GM23338 (cell line): ENCODE results near the gene TMEM242. TPM values are rescaled to one million over a fixed set of nuclear protein-coding genes. Genes with fewer than 3 reads are reported as not detected.

Source experiments
- ATAC-seq: fragments of 200-7000 bp; cut with Tn5 transposase; 3 replicates; pipeline ENCODE4 v1.9.1; 2020
- DNase-seq: peaks from one replicate; pipeline ENCODE4 v3.0.0-alpha.2; 2015; ENCODE audit warnings: low spot score
- H2AFZ ChIP-seq: fragments of 200-600 bp; sonication (generic); 2 replicates; pipeline ENCODE4 v1.8.0; 2016; ENCODE audit warnings: antibody characterized with exemption, mild to moderate bottlenecking, moderate library complexity
- H3F3A ChIP-seq: fragments of 200-600 bp; sonication (generic); replicated peaks from 2 replicates; pipeline ENCODE4 v1.8.0; 2017; ENCODE audit warnings: antibody characterized with exemption, mixed run types, low read depth
- H3K27ac ChIP-seq: fragments of 200-600 bp; sonication (generic); 2 replicates; pipeline ENCODE4 v1.6.1; 2016; ENCODE audit warnings: low read depth
- H3K27me3 ChIP-seq: fragments of 200-600 bp; sonication (generic); 2 replicates; pipeline ENCODE4 v1.8.0; 2016; ENCODE audit warnings: mild to moderate bottlenecking, mixed run types, moderate library complexity; ENCODE audit not compliant: insufficient read depth
- H3K36me3 ChIP-seq: fragments of 200-600 bp; sonication (generic); 2 replicates; pipeline ENCODE4 v1.8.0; 2016; ENCODE audit warnings: mild to moderate bottlenecking; ENCODE audit not compliant: insufficient read depth
- H3K4me1 ChIP-seq: fragments of 200-600 bp; sonication (generic); 2 replicates; pipeline ENCODE4 v1.8.0; 2016; ENCODE audit warnings: mild to moderate bottlenecking, moderate library complexity; ENCODE audit not compliant: insufficient read depth
- H3K4me2 ChIP-seq: fragments of 200-600 bp; sonication (generic); 2 replicates; pipeline ENCODE4 v1.7.1; 2017; ENCODE audit warnings: mixed run types
- H3K4me3 ChIP-seq: fragments of 200-600 bp; sonication (generic); 2 replicates; pipeline ENCODE4 v1.6.1; 2016; ENCODE audit warnings: mixed run types
- H3K79me2 ChIP-seq: fragments of 200-600 bp; sonication (generic); replicated peaks from 2 replicates; pipeline ENCODE4 v1.8.0; 2017; ENCODE audit warnings: mild to moderate bottlenecking; ENCODE audit not compliant: insufficient read depth
- H3K9me2 ChIP-seq: fragments of 200-600 bp; sonication (generic); 2 replicates; pipeline ENCODE4 v1.8.0; 2017; ENCODE audit not compliant: insufficient read depth
- H4K20me1 ChIP-seq: fragments of 200-600 bp; sonication (generic); replicated peaks from 2 replicates; pipeline ENCODE4 v1.8.0; 2017; ENCODE audit warnings: mild to moderate bottlenecking; ENCODE audit not compliant: insufficient read depth
- H3K27ac Mint-ChIP-seq: 2 replicates; pipeline ENCODE4 v1.8.0; 2020; ENCODE audit warnings: inconsistent platforms, mild to moderate bottlenecking, moderate library complexity, mixed read lengths
- H3K27me3 Mint-ChIP-seq: 3 replicates; pipeline ENCODE4 v1.8.0; 2022; ENCODE audit warnings: low read depth, mild to moderate bottlenecking, moderate library complexity, mixed read lengths, inconsistent platforms; ENCODE audit not compliant: insufficient read depth, poor library complexity
- H3K36me3 Mint-ChIP-seq: 3 replicates; pipeline ENCODE4 v1.8.0; 2021; ENCODE audit warnings: low read depth, mild to moderate bottlenecking, inconsistent platforms, moderate library complexity, mixed read lengths
- H3K4me1 Mint-ChIP-seq: 3 replicates; pipeline ENCODE4 v1.8.0; 2020; ENCODE audit warnings: mild to moderate bottlenecking, inconsistent platforms, mixed read lengths
- H3K4me3 Mint-ChIP-seq: 3 replicates; pipeline ENCODE4 v1.8.0; 2021; ENCODE audit warnings: moderate library complexity, mild to moderate bottlenecking, inconsistent platforms, mixed read lengths
- H3K9me3 Mint-ChIP-seq: 3 replicates; pipeline ENCODE4 v1.8.0; 2020; ENCODE audit warnings: moderate library complexity, mild to moderate bottlenecking, inconsistent platforms, mixed read lengths
- CREB1 ChIP-seq: fragments of 250-450 bp; sonication (Bioruptor Pico); IDR thresholded peaks from 2 replicates; pipeline ENCODE4 v1.5.0; 2020; ENCODE audit warnings: low read depth, mild to moderate bottlenecking, moderate library complexity
- EZH2phosphoT487 ChIP-seq: fragments of 200-600 bp; sonication (generic); IDR thresholded peaks from one replicate; pipeline ENCODE4 v1.8.1; 2018; ENCODE audit warnings: antibody characterized with exemption; ENCODE audit not compliant: unreplicated experiment
- JUNB ChIP-seq: IDR thresholded peaks from one replicate; pipeline ENCODE4 v1.6.1; 2016; ENCODE audit warnings: antibody characterized with exemption; ENCODE audit not compliant: unreplicated experiment
- NANOG ChIP-seq: IDR thresholded peaks from 2 replicates; pipeline ENCODE4 v1.6.1; 2016; ENCODE audit warnings: antibody characterized with exemption, borderline replicate concordance
- POLR2AphosphoS5 ChIP-seq: IDR thresholded peaks from 2 replicates; pipeline ENCODE4 v1.6.1; 2016; ENCODE audit warnings: antibody characterized with exemption, low read depth
- REST ChIP-seq: IDR thresholded peaks from one replicate; pipeline ENCODE4 v1.6.1; 2018; ENCODE audit warnings: antibody characterized with exemption; ENCODE audit not compliant: unreplicated experiment
- STAT1 ChIP-seq: IDR thresholded peaks from one replicate; pipeline ENCODE4 v1.6.1; 2016; ENCODE audit warnings: antibody characterized with exemption; ENCODE audit not compliant: unreplicated experiment
- ZNF114 ChIP-seq: fragments of 250-450 bp; sonication (Bioruptor Pico); IDR thresholded peaks from 2 replicates; pipeline ENCODE4 v1.5.0; 2020; ENCODE audit warnings: mild to moderate bottlenecking, moderate library complexity
- ZNF462 ChIP-seq: fragments of 250-450 bp; sonication (Bioruptor Pico); IDR thresholded peaks from 2 replicates; pipeline ENCODE4 v1.5.0; 2020; ENCODE audit warnings: mild to moderate bottlenecking, moderate library complexity
- polyA plus RNA-seq: library from polyadenylated mRNA; unstranded; fragments of >200 nt; fragmentation: Nextera tagmentation; extraction: Ambion mirVana; gene quantifications from 2 replicates; pipeline ENCODE4 v1.2.1, GENCODE V29; 2016
- total RNA-seq: library from RNA; depleted of rRNA; stranded (reverse); fragments of >200 nt; shearing (Covaris generic); gene quantifications from 2 replicates; pipeline ENCODE4 v1.2.3, GENCODE V29; 2014
- TF ChIP-seq, protein P1 (sequence below), 2 experiments: fragments of 200-600 bp in 1 of 2; sonication (generic) in 1 of 2; conservative IDR thresholded peaks; 2 replicates each; pipeline versions ENCODE4 v1.5.1 to v1.6.1; 2016 to 2017; ENCODE audit warnings: antibody characterized with exemption in 2 of 2, low read depth in 2 of 2, mild to moderate bottlenecking in 2 of 2, moderate library complexity in 1 of 2

TMEM242 gene
- total and polyA plus RNA-seq, 2 experiments from 2014 or later = 3.7 to 9.7 TPM

- Histone ChIP-seq H2AFZ (no peak overlapping the region; the same call in 1 of the 2 replicates), H3K27me3 (no peaks in the 10 kb centered on the region), H4K20me1 (peaks cover 3% of the 10 kb centered on the region), H3F3A (no peaks in the 10 kb centered on the region), H3K79me2 (peaks cover 21% of the 10 kb centered on the region), H3K9me2 (no peaks in the 10 kb centered on the region), H3K36me3 (peaks cover 9% of the 10 kb centered on the region; the same call in 1 of the 2 replicates), H3K27ac (no peak overlapping the region), H3K4me3 (no peak overlapping the region), H3K4me1 (peaks cover 10% of the 10 kb centered on the region; the same call in 1 of the 2 replicates), H3K4me2 (no peak overlapping the region)
- H3K4me3 Mint-ChIP-seq = no peak overlapping the region; the same call in 2 of the 3 replicates
- peaks cover 4% of the 10 kb centered on the region for H3K36me3 Mint-ChIP-seq
- TF ChIP-seq JUNB = no peak
- no peak for TF ChIP-seq ZNF462
- no peak for TF ChIP-seq STAT1
- no peak for TF ChIP-seq REST
- TF ChIP-seq EZH2phosphoT487 = no peak
- TF ChIP-seq NANOG = no peak
- no peak for TF ChIP-seq CREB1
- no peak for TF ChIP-seq ZNF114 (CRISPR knock-in tag)
- TF ChIP-seq, protein P1, sequence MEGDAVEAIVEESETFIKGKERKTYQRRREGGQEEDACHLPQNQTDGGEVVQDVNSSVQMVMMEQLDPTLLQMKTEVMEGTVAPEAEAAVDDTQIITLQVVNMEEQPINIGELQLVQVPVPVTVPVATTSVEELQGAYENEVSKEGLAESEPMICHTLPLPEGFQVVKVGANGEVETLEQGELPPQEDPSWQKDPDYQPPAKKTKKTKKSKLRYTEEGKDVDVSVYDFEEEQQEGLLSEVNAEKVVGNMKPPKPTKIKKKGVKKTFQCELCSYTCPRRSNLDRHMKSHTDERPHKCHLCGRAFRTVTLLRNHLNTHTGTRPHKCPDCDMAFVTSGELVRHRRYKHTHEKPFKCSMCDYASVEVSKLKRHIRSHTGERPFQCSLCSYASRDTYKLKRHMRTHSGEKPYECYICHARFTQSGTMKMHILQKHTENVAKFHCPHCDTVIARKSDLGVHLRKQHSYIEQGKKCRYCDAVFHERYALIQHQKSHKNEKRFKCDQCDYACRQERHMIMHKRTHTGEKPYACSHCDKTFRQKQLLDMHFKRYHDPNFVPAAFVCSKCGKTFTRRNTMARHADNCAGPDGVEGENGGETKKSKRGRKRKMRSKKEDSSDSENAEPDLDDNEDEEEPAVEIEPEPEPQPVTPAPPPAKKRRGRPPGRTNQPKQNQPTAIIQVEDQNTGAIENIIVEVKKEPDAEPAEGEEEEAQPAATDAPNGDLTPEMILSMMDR (conservative IDR thresholded peaks at IDR 0.05; ENCODE audit: low read depth in 2 of 2) = no peak
- TF ChIP-seq POLR2AphosphoS5 = no peak
- H3K9me3 Mint-ChIP-seq = no peaks in the 10 kb centered on the region; the same call in 2 of the 3 replicates
- no peak for DNase-seq
- no peak for ATAC-seq
- H3K27ac Mint-ChIP-seq = no peak overlapping the region
- no peaks in the 10 kb centered on the region; the same call in 2 of the 3 replicates for H3K4me1 Mint-ChIP-seq
- peaks cover 8% of the 10 kb centered on the region for H3K27me3 Mint-ChIP-seq
These were observed 1.9 kb upstream of the TMEM242 start for GRCh38 chr6:157325069-157325805.
